Activated naive CD4-positive, alpha-beta T cell treated with anti-CD3 and anti-CD28 coated beads, Interleukin-2, amount 50 U/mL, for 16 hours (primary cell): ENCODE measurements around the gene CAMK1D.
"Not testable (repeated sequence)": the region's sequence is repeated elsewhere in the genome, so short reads cannot be mapped to it uniquely, and the experiment has no call there.

Experiments
- DNase-seq: peaks from one replicate; pipeline ENCODE4 v3.0.0-alpha.2; 2020

Gene CAMK1D

DNA sequence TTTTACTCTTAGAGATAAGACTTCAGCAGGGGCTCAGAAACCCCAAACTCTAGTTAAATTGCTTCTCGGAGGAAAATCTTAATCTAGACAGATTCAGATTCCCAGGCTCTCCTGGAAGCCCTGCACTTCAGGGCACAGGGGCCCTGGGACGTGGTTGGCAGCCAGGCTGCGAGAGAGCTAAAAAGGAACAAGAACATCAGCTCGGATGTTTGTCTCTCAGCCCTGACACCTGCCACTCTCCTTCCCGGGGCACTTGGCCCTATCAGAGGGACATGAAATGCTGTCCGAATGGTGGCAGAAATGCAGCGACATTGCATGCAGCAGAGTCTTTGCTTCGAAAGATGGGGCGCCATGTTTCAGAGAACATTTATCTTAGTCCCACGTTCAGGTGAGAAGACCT, 485.4 kb downstream of the CAMK1D start:
- no peak for DNase-seq

DNA sequence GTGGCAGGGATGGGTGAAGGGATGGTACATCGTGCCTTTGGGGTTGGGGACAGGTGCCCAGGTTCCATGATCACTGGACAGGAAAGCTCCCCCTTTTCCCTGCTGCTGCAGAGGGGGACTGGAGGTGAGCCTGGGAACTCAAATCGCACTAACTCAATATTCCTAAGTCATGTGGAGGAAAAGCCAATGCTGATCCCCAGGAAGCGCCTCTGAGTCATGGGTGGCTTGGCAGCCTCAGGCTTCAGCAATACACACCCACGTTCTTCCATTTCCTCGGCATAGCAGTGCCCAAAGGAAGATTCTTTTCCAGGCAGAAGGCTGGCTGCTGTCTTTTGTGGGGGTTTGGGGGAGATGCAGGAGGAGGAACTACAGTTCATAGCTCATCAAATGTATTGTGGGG, 486.4 kb downstream of the CAMK1D start:
- DNase-seq, result no peak

DNA sequence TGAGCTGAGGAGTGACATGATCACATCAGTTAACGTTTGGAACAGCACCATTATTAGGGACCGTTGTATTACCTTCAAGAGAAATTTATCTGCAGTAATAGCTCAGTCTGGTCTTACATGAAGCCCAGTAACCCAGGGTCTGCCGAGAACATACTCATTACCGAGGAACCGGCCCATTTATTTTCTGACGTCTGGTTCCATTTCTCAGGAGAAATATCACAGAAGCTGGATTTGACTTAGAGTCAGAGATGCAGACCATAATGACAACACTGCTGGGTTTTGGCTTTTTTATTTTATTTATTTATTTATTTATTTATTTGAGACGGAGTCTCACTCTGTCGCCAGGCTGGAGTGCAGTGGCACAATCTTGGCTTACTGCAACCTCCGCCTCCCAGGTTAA, 489.0 kb downstream of the CAMK1D start:
- DNase-seq, result no peak

DNA sequence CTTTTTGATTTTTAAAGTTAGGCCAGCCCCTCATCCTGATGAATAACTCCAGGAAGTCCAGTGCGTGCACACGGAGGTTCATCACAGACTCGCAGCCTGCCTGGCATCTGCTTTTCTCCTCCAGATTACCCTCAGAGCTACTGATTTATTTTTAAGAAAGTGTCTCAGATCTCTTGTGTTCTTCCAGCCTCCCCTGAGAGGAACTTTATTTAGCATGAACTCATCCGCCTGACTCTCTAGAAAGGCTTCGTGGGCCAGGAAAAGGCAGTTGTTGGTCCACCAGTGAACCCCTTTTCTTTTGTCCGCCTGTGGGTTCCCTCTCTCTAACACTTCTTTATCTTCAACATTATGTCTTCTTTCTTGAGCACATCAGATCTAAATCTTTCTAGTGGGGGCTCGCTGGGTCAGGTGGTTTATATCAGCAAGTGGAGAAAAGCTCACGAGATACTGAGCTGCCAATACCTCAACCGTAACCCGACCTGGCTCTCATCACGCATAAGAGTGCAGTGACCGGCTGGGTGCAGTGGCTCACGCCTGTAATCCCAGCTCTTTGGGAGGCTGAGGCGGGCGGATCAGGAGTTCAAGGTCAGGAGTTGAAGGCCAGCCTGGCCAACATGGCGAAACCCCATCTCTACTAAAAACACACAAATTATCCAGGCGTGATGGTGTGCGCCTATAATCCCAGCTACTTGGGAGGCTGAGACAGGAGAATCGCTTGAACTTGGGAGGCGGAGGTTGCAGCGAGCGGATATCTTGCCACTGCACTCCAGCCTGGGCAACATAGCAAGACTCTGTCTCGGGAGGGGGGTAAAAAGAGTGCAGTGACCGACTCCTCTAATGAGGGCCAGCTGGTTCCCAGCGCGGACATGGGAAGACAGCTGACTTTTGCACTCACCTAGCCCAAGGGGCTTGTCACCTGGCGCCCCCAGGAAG, 489.9 kb downstream of the CAMK1D start:
- DNase-seq, result no peak

DNA sequence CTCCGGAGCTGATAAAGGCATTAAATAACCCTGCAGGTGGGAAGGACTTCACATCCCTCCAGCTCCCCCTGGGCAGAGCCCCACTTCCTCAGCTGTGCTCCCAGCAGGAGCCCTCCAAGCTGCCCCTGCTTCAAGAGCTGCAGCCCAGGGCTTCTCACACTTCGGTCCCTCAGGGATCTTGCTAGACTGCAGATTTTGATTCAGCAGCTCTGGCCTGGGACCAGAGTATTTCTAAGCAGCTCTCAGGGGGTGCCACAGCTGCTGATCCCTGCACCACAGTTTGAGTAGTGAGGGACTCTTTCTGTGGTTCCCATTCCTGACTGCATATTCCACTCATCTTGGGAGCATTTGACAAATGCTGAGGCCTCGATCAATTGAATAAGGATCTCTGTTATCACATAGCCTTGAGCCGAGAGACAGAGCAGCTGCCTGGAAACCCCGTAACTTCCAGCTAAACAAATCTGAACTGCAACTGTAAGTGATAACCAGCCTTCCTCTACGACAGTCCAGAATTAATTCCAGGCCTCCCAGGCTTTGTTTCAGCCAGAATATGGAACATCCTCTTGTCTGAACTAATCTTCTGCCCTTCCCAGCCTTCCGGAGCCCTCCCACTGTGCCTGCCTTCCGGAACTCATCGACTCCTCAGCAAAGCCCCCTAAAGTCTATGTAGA, 490.7 kb downstream of the CAMK1D start:
- DNase-seq, result no peak

DNA sequence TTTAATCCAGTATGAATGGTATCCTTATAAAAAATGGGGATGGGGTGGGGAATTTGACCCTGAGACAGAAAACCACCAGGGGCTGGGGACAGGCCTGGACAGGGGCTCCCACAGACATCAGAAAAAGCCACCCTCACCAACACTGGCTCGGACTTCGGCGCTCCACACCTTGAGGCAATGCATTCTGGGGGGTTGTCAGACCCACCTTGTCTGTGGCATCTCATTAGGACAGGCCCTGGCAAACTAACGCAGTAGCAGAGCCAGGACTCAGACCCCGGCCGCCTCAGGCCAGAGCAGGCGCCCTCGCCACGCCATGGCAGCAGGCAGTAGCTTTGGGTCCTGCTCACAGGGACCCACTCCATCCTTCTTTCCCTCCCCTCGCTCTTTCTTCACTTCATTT, 492.1 kb downstream of the CAMK1D start:
- no peak for DNase-seq

DNA sequence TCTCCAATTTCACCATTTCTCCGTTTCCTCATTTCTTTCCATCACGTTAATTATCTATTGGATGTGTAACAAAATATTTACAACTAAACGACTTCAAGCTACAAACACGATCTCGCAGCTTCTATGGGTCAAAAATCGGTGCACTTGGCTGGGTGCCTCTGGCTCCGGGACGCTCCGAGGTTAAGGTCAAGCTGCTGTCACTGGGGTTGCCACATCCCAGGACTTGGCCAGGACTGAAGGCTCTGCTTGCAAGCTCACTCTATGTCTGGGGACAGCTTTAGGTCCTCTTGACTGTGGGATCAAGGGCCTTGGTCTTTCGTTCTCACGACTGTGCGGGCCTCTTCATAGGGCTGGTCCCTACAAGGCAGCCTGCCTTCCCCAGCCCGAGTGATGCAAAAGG, 492.5 kb downstream of the CAMK1D start:
- no peak for DNase-seq

DNA sequence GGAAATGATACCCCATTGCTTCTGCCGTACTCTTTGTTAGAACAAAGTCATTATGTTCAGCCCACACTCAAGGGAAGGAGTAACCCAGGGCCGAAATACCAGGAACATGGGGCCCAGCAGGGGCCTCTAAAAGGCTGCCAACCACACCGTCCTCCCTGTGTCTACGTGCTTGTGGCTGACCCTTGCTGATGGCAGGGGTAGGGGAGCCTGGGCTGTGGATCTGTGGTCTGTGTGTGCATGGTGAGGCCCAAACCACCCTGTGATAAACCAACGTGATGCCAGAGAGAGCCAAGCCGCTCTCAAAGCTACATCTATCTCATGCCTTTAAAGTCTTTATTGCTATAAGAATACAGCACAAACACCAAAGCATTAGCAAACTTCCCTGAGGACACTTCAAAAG, 493.0 kb downstream of the CAMK1D start:
- no peak for DNase-seq

DNA sequence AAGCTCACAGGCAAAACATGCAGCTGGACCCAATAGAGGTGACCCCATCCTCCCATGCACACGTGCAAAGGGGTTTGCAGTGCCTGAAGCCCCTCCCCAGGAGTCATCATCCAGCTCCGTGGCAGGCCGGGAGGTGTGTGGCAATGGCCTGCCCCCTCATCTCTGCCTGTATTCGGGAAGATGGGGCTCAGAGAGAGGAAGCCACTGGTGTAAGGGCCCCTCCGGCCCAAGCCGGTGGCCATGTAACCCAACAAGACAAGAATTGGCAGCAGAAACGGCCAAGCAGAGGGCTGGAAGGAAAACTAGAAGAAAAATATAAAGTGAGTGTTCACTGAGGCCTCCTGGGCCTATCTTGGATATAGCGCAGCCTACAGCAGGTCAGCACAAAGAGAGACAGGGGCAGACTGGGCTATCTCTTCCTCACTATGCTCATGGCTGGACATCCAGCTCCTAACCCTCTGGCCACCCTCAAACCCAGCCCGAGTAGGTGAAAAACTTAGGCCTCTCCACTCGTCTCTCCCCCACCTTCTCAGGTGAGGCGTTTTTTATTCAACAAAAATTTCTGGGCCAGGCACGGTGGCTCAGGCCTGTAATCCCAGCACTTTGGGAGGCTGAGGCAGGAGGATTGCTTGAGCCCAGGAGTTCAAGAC, 494.1 kb downstream of the CAMK1D start:
- DNase-seq, result no peak

DNA sequence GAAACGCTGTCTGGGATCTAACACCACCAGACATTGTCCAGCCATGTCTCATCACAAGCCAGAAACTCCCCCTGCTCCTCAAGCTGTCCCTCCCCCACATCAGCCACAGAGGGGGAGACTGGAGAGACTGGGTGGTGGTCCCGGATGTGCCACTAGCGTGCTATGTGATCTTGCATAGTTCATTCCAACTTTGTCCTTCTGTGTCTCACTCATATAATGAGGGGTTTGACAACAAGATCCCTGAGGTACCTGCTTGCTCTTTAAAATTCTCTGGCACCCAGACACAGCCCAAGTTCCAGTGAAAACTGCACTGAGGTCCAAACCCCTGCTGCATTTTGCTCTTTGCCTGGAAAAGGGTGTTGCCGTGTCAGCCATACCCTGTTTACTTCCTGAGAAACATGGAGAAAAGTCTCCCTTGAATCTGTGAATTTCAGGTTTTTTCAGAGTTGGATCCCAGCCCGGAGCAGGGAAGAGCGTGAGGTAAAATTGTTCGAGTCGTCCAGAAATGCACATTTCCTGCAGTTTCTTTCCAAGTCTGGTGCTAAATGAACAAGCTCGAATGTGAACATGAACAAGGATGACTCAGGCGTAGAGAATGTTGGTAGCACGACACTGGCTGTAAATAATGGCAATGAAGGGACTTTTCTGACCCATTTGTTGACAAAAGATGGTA, 495.6 kb downstream of the CAMK1D start:
- no peak for DNase-seq

DNA sequence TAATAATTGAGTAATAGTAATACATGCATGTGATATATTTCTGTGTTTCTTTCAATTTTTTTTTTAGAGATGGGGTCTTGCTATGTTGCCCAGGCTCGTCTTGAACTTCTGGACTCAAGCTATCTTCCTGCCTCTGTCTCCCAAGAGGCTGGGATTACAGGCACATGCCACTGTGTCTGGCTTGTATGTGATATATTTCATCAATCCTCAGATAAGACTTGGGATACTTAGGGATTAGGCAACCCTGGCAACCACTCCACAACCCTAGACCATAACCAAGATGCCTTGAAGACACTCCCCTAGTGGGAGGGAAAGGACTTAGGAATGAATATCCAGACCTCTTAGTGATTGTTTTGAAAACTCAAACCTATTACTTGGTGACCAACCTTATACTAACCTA, 497.4 kb downstream of the CAMK1D start:
- DNase-seq, result no peak

DNA sequence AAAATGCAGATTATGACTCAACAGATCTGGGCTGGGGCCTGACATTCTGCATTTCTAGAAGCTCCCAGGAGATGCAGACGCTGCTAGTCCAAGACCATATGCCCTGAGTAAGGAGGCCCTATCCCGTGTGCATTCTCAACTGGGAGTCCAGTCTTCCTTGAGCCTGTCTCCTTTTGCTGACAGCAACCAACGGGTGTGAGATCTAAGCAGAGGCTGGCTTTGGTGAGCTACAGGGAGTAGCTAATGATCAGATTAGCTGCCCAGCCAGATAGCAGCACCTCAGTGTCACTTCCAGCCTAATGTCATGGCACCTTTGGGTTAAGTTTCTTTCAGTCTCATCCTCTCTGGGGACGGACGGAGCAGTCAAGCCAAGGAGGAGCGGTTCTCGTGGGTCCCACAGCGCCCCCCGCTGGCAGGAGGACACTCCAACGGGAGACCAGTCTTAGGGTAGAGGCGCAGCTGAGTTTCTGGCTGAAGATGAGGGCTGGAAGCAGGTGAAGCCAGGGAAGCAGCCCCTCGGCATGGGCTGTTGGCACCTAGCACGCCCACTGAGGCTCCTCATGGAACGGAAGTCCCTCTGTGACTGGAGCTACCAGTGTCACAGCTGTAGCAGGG, 498.1 kb downstream of the CAMK1D start:
- DNase-seq, result no peak

DNA sequence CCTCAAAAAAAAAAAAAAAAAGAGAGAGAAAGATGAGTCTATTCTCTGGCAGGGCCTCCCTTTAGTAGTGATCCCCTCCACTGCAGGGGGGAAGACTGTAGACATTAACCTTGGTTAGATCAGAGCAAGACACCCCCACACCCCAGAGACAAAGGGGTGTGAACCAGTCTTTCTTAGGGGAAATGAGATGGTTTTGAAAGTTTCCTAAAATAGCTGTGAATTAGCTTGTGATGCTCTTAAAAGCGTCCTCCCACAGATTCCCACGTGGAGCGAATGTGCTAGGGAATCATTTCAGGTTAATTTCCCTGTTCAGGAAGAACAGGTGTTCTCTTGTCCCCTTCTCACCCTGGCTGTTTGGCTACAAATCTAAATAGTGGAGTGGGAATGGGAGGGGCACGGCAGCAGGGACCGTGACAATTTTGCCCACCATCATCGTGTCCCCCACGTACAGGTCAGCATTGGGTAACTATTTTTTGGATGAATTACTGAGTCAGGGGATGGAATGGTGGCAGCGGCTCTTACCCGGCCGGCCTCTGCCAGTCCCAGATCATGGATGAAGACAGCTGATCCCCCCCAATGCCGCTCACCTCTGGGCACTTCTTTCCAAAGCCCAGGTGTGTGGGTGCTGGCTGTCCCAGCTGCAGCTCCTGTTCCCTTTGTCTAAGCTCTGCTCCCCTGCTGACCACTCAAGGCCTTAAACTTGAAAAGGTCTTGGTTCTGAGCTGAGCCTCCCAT, 499.3 kb downstream of the CAMK1D start:
- DNase-seq, result no peak

DNA sequence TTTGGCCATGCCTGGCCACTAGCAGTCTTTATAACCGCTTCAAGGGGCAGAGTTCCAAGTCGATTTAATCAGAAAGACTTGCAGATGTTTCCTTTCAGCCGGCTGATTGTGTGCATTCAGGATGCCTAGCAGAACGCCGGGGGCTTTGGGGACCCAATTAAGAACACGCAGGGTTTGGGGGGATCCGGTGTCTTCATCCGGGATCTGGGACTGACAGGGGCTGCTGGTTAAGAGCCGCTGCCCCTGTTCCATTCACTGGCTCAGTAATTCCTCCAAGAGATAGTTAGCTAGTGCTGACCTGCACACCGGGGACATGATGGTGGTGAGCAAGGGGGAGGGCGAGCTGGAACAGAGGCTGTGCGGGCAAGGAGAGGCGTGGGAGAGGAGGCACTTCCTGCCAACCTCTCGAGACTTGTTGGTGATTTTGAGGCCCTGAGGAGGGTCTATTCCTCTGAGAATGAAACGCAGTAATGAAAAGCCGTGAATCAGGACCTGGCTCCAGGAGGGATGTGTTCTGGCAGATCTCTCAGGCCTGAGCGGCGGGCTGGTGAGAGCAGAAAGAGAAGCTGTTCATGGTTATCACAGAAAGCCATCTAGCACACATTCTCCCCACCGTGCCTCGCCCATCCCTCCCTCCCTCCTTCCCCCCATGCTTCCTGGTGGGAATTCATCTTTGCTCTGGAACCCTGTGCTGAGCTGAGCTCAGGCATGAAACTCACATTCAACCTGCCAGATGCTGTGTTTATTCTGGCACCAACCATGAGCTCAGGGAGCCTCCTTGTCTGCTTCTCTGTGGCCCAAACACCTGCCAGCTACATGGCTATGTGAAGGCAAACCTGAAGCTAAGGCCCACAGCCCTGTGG, 500.2 kb downstream of the CAMK1D start:
- no peak for DNase-seq

DNA sequence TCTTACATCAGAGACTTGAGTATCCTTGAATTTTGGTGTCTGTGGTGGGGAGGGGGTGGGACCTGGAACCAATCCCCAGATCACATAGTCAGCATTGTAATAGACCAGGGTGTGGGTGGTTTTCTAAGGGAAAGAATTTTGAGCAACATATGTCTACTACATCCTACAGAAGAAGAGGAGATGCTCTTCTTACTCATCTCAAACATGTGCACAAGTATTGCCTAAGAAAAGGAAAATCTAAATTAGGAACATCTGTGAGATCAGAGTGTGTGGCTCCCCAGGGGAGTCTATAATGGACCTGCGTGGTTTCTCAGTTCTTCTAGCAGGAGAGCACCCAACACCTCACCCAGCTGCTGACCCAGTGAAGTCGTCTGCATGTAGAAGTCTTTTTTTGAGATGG, 503.3 kb downstream of the CAMK1D start:
- DNase-seq, result no peak

DNA sequence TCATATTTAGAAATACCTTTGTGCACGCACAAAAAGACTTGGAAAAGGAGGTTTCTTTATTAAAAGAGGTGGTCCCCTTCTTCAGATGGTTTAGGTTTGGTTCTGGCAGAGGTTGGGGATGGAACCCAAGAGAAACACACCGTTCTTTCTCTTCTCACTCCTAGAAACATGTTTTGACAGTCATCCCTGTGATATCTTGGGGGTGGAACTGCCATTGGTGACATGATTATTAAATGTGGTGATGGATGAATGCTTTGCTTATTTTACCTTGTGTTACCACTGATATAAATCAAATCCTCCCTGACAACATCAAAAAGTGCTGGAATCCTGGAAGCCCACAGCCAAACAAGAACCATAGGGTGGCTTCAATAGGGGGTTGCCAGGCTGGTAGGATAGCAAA, 505.6 kb downstream of the CAMK1D start:
- DNase-seq, result no peak

DNA sequence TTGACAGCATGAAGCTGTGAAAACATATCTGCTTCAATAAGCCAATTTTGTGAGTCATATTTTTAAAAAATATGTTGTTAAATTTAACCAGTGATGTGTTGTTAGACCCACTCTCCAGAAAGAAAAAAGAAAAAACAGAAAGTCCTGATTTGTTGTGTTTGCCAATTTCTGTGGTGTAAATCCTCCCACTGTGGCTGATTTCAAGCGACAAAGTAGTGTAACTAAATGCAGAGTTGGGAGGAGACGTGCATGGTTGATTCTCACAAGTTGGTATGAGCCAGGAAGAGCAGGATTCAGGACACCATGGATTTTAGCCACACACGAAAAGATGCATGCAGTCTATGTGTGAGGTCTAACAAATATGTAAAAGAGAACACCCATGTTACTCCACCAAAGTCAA, 513.1 kb downstream of the CAMK1D start:
- no peak for DNase-seq

DNA sequence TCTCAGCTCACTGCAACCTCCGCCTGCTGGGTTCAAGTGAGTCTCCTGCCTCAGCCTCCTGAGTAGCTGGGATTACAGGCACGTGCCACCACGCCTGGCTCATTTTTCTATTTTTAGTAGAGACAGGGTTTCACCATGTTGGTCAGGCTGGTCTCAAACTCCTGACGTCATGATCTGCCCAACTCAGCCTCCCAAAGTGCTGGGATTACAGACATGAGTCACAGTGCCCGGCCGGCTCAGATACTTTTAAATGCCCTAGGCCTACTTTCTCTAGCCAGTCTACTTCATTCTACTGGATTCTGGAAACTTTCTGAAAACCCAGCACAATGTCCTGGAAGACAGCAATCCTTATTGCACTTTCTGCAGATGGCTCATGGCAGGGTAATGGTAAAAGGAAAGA, 516.2 kb downstream of the CAMK1D start:
- not testable (repeated sequence) for DNase-seq

DNA sequence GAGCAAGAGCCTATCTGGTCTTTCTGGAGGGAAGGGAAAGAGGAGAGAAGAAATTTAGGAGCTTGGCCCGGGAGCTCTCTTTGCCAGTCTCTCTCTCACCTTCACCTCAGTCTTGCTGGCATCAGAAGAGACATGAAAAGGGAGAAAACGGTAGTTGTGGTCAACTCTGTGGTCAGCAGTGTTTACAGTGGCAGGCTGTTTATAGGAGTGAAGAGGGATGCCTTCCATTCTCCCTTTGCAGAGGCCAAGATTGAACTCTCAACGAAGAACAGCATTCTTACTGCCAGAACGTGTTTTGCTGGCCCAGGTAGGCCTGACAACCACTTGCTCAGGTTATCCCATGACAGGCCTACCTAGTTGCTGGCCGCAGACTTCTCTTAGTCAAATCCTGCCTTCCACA, 518.9 kb downstream of the CAMK1D start:
- no peak for DNase-seq

DNA sequence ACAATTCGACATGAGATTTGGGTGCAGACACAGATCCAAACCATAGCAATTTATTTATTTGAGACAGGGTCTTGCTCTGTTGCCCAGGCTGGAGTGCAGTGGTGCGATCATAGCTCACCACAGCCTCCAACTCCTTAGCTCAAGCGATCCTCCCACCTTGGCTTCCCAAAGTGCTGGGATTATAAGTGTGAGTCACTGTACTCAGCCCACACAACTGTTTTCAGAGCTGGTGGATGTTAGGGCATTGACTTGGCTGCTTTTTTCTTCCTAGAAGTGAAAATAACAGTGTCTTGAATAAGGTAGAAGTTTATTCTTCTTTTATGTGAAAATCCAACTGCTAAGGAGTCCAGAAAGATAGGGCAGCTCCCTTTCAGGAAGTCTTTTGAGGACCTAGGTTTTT, 520.1 kb downstream of the CAMK1D start:
- DNase-seq, result no peak

DNA sequence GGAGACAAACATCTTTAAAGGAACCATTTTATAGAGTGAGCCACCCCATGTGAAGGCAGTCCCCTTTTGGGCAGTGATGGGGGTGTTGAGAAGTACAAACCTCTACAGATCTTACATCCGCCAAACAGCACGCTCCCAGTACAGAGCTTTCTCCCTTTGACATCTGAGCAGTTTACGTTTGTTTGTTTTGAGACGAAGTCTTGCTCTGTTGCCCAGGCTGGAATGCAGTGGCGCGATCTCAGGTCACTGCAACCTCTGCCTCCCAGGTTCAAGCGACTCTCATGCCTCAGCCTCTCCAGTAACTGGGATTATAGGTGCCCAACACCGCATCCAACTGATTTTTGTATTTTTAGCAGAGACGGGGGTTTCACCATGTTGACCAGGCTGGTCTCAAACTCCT, 523.2 kb downstream of the CAMK1D start:
- DNase-seq, result no peak
